ENCODE measurements around the gene TRMT10C.
"Not testable (repeated sequence)": the region's sequence is repeated elsewhere in the genome, so short reads cannot be mapped to it uniquely, and the experiment has no call there.

Gene TRMT10C

DNA sequence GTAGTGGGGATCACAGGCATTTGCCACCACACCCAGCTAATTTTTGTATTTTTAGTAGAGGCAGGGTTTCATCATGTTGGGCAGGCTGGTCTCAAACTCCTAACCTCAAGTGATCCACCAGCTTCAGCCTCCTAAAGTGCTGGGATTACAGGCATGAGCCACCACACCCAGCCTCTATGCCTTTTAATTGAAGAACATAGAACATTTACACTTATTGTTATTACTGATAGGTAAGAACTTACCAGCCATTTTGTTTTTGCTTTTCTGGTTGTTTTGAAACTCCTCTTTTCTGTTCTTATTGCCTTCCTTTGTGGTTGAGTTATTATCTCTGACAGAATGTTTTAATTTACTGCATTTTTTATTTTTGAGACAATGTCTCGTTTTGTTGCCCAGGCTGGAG, 41.5 kb downstream of the TRMT10C start:
- ATAC-seq: no peak
- no peak for TF ChIP-seq SNAI2 (CRISPR knock-in tag; IDR thresholded peaks at IDR 0.05)
- TF ChIP-seq ZFP30 (CRISPR knock-in tag; IDR thresholded peaks at IDR 0.05): no peak
- no peak for TF ChIP-seq ESRRG (CRISPR knock-in tag; IDR thresholded peaks at IDR 0.05)
- TF ChIP-seq, protein P1, sequence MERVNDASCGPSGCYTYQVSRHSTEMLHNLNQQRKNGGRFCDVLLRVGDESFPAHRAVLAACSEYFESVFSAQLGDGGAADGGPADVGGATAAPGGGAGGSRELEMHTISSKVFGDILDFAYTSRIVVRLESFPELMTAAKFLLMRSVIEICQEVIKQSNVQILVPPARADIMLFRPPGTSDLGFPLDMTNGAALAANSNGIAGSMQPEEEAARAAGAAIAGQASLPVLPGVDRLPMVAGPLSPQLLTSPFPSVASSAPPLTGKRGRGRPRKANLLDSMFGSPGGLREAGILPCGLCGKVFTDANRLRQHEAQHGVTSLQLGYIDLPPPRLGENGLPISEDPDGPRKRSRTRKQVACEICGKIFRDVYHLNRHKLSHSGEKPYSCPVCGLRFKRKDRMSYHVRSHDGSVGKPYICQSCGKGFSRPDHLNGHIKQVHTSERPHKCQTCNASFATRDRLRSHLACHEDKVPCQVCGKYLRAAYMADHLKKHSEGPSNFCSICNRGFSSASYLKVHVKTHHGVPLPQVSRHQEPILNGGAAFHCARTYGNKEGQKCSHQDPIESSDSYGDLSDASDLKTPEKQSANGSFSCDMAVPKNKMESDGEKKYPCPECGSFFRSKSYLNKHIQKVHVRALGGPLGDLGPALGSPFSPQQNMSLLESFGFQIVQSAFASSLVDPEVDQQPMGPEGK (CRISPR knock-in tag; IDR thresholded peaks at IDR 0.05; ENCODE audit: borderline replicate concordance): no peak
- TF ChIP-seq, protein P2, sequence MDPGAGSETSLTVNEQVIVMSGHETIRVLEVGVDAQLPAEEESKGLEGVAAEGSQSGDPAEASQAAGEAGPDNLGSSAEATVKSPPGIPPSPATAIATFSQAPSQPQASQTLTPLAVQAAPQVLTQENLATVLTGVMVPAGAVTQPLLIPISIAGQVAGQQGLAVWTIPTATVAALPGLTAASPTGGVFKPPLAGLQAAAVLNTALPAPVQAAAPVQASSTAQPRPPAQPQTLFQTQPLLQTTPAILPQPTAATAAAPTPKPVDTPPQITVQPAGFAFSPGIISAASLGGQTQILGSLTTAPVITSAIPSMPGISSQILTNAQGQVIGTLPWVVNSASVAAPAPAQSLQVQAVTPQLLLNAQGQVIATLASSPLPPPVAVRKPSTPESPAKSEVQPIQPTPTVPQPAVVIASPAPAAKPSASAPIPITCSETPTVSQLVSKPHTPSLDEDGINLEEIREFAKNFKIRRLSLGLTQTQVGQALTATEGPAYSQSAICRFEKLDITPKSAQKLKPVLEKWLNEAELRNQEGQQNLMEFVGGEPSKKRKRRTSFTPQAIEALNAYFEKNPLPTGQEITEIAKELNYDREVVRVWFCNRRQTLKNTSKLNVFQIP (CRISPR knock-in tag; IDR thresholded peaks at IDR 0.05; ENCODE audit: borderline replicate concordance, low read depth): no peak
- no peak for TF ChIP-seq OSR1 (CRISPR knock-in tag; IDR thresholded peaks at IDR 0.05)
- no peak for TF ChIP-seq GLIS3 (CRISPR knock-in tag; IDR thresholded peaks at IDR 0.05)
- TF ChIP-seq ZNF565 (CRISPR knock-in tag; conservative IDR thresholded peaks at IDR 0.05; ENCODE audit: low read depth): no peak
- no peak for TF ChIP-seq ISL1 (CRISPR knock-in tag; IDR thresholded peaks at IDR 0.05)
- TF ChIP-seq BACH2 (CRISPR knock-in tag; IDR thresholded peaks at IDR 0.05; ENCODE audit: borderline replicate concordance): no peak
- no peak for TF ChIP-seq ZFP3 (CRISPR knock-in tag; IDR thresholded peaks at IDR 0.05)
- TF ChIP-seq RARB (CRISPR knock-in tag; IDR thresholded peaks at IDR 0.05): no peak
- TF ChIP-seq, protein P3, sequence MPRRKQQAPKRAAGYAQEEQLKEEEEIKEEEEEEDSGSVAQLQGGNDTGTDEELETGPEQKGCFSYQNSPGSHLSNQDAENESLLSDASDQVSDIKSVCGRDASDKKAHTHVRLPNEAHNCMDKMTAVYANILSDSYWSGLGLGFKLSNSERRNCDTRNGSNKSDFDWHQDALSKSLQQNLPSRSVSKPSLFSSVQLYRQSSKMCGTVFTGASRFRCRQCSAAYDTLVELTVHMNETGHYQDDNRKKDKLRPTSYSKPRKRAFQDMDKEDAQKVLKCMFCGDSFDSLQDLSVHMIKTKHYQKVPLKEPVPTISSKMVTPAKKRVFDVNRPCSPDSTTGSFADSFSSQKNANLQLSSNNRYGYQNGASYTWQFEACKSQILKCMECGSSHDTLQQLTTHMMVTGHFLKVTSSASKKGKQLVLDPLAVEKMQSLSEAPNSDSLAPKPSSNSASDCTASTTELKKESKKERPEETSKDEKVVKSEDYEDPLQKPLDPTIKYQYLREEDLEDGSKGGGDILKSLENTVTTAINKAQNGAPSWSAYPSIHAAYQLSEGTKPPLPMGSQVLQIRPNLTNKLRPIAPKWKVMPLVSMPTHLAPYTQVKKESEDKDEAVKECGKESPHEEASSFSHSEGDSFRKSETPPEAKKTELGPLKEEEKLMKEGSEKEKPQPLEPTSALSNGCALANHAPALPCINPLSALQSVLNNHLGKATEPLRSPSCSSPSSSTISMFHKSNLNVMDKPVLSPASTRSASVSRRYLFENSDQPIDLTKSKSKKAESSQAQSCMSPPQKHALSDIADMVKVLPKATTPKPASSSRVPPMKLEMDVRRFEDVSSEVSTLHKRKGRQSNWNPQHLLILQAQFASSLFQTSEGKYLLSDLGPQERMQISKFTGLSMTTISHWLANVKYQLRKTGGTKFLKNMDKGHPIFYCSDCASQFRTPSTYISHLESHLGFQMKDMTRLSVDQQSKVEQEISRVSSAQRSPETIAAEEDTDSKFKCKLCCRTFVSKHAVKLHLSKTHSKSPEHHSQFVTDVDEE (CRISPR knock-in tag; IDR thresholded peaks at IDR 0.05): no peak
- no peak for TF ChIP-seq TCF4 (CRISPR knock-in tag; IDR thresholded peaks at IDR 0.05; ENCODE audit: borderline replicate concordance)
- TF ChIP-seq, protein P4, sequence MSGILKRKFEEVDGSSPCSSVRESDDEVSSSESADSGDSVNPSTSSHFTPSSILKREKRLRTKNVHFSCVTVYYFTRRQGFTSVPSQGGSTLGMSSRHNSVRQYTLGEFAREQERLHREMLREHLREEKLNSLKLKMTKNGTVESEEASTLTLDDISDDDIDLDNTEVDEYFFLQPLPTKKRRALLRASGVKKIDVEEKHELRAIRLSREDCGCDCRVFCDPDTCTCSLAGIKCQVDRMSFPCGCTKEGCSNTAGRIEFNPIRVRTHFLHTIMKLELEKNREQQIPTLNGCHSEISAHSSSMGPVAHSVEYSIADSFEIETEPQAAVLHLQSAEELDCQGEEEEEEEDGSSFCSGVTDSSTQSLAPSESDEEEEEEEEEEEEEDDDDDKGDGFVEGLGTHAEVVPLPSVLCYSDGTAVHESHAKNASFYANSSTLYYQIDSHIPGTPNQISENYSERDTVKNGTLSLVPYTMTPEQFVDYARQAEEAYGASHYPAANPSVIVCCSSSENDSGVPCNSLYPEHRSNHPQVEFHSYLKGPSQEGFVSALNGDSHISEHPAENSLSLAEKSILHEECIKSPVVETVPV (CRISPR knock-in tag; IDR thresholded peaks at IDR 0.05): no peak
- TF ChIP-seq ZC3H10 (CRISPR knock-in tag; IDR thresholded peaks at IDR 0.05): no peak
- TF ChIP-seq ZNF70 (CRISPR knock-in tag; IDR thresholded peaks at IDR 0.05): no peak
- TF ChIP-seq PPARA (CRISPR knock-in tag; IDR thresholded peaks at IDR 0.05; ENCODE audit: borderline replicate concordance): no peak
- TF ChIP-seq ARNTL (CRISPR knock-in tag; IDR thresholded peaks at IDR 0.05; ENCODE audit: borderline replicate concordance, low read depth): no peak

DNA sequence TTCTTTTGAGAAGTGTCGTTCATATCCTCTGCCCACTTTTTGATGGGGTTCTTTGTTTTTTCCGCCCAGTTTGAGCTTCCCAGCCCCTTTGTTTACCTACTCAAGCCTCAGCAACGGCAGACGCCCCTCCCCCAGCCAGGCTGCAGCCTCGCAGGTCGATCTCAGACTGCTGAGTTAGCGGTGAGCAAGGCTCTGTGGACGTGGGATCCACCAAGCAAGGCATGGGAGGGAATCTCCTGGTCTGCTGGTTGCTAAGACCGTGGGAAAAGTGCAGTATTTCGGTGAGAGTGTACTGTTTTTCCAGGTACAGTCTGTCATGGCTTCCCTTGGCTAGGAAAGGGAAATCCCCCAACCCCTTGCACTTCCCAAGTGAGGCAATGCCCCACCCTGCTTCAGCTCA, 43.7 kb downstream of the TRMT10C start:
- not testable (repeated sequence) for ATAC-seq

DNA sequence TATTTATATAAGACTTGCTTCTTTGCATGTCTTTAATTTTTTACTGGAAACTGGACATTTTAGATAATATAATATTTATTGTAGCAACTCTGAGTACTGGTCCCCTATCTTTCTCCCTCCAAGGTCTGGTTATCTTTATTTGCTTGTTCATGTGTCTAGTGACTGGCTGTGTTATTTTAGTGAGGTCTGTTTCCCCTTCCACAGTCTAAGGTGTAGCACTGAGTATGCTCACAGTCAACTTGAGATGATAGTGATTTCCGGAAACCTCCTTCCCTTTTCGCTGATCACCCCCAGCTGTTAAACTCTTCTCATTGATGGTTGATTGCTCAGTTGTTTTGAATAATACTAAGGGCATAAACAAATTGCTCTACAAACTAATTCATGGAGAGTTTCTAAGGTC, 49.4 kb downstream of the TRMT10C start:
- no peak for ATAC-seq
- TF ChIP-seq RARB (CRISPR knock-in tag; IDR thresholded peaks at IDR 0.05): no peak
- TF ChIP-seq, protein P1 (CRISPR knock-in tag; IDR thresholded peaks at IDR 0.05; ENCODE audit: borderline replicate concordance): no peak
- TF ChIP-seq, protein P5, sequence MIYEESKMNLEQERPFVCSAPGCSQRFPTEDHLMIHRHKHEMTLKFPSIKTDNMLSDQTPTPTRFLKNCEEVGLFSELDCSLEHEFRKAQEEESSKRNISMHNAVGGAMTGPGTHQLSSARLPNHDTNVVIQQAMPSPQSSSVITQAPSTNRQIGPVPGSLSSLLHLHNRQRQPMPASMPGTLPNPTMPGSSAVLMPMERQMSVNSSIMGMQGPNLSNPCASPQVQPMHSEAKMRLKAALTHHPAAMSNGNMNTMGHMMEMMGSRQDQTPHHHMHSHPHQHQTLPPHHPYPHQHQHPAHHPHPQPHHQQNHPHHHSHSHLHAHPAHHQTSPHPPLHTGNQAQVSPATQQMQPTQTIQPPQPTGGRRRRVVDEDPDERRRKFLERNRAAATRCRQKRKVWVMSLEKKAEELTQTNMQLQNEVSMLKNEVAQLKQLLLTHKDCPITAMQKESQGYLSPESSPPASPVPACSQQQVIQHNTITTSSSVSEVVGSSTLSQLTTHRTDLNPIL (CRISPR knock-in tag; IDR thresholded peaks at IDR 0.05; ENCODE audit: low read depth): no peak

DNA sequence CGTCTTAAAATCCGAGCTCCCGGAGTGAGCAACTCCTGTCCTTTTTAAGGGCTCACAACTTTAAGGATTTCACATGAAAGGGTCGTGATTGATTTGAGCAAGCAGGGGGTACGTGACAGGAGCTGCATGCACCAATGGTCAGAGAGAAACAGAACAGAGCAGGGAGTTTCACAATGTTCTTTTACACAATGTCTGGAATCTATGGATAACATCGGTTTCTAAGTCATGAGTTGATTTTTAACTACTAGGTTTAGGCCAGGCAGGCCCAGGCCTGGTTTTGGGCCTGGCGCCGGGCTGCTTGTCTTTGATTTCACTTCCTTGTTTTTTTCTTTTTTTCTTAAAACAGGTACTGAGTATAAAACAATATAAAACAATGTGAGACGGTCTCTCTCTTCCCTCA, 51.3 kb downstream of the TRMT10C start:
- ATAC-seq: not testable (repeated sequence)

Data from SK-N-SH treated with all-trans-retinoic acid at 6 μM for 48 hours (cell line).